Naive thymus-derived CD4-positive, alpha-beta T cell (primary cell): ENCODE results near the gene MCC. TPM values are rescaled to one million over a fixed set of nuclear protein-coding genes. Genes with fewer than 3 reads are reported as not detected.

Experiments used
- ATAC-seq: fragments of 150-1000 bp; cut with Tn5 transposase; 2 replicates; pipeline ENCODE4 v1.10.0; 2021; ENCODE audit warnings: mild to moderate bottlenecking, moderate library complexity
- CTCF ChIA-PET: fragments of 350-600 bp; sonication (Branson Sonifier 250); formaldehyde crosslinking; loops from one replicate; lab custom pipeline; 2021; ENCODE audit warnings: antibody characterized with exemption; lab: Charles Lee
- POLR2A ChIA-PET: fragments of 350-600 bp; sonication (Branson Sonifier 250); formaldehyde crosslinking; loops from one replicate; lab custom pipeline; 2021; ENCODE audit warnings: antibody characterized with exemption, inconsistent platforms; lab: Charles Lee
- DNase-seq, 9 donors: peaks; one replicate each; pipeline versions ENCODE4 v3.0.0 to v3.0.0-alpha.2; 2020 to 2022; ENCODE audit warnings: mixed read lengths in 1 of 9
- H3K27ac ChIP-seq: one replicate; pipeline ENCODE4 v1.7.0; 2013; ENCODE audit warnings: mild to moderate bottlenecking, low read depth, low read length, moderate library complexity
- H3K27me3 ChIP-seq, 2 donors: one replicate each; pipeline ENCODE4 v1.7.0; 2013; ENCODE audit warnings: low read length in 2 of 2, mild to moderate bottlenecking in 2 of 2, moderate library complexity in 2 of 2; ENCODE audit not compliant: control insufficient read depth in 2 of 2, insufficient read depth in 2 of 2
- H3K36me3 ChIP-seq, 3 experiments: 1 replicate in 2 of 3; 2 replicates in 1 of 3; pipeline ENCODE4 v1.7.0; 2013; ENCODE audit warnings: low read length in 3 of 3, mild to moderate bottlenecking in 3 of 3, moderate library complexity in 1 of 3; ENCODE audit not compliant: insufficient read depth in 3 of 3, control insufficient read depth in 2 of 3
- H3K4me1 ChIP-seq, 2 donors: one replicate each; pipeline ENCODE4 v1.7.0; 2013; ENCODE audit warnings: low read length in 2 of 2, mild to moderate bottlenecking in 2 of 2, moderate library complexity in 1 of 2; ENCODE audit not compliant: control insufficient read depth in 2 of 2, insufficient read depth in 2 of 2
- H3K4me3 ChIP-seq: 2 replicates; pipeline ENCODE4 v1.7.0; 2013; ENCODE audit warnings: mild to moderate bottlenecking, low read length
- H3K9me3 ChIP-seq, 3 experiments: 1 replicate in 2 of 3; 2 replicates in 1 of 3; pipeline ENCODE4 v1.7.0; 2013; ENCODE audit warnings: low read length in 3 of 3; ENCODE audit not compliant: control insufficient read depth in 2 of 3
- H3K27ac Mint-ChIP-seq, 9 donors: one replicate each; pipeline ENCODE4 v1.8.0; 2020 to 2022; ENCODE audit warnings: mixed read lengths in 9 of 9, mild to moderate bottlenecking in 8 of 9, moderate library complexity in 5 of 9, inconsistent platforms in 2 of 9
- H3K27me3 Mint-ChIP-seq, 5 donors: one replicate each; pipeline ENCODE4 v1.8.0; 2021 to 2022; ENCODE audit warnings: mixed read lengths in 5 of 5, mild to moderate bottlenecking in 1 of 5
- H3K36me3 Mint-ChIP-seq, 5 donors: one replicate each; pipeline ENCODE4 v1.8.0; 2020 to 2022; ENCODE audit warnings: mixed read lengths in 5 of 5, mild to moderate bottlenecking in 3 of 5, inconsistent platforms in 1 of 5
- H3K4me1 Mint-ChIP-seq, 7 donors: one replicate each; pipeline ENCODE4 v1.8.0; 2020 to 2022; ENCODE audit warnings: mixed read lengths in 7 of 7, mild to moderate bottlenecking in 3 of 7, inconsistent platforms in 1 of 7
- H3K4me3 Mint-ChIP-seq, 10 donors: one replicate each; pipeline ENCODE4 v1.8.0; 2020 to 2022; ENCODE audit warnings: mild to moderate bottlenecking in 10 of 10, mixed read lengths in 10 of 10, moderate library complexity in 6 of 10, inconsistent platforms in 2 of 10
- H3K9me3 Mint-ChIP-seq, 11 donors: one replicate each; pipeline ENCODE4 v1.8.0; 2020 to 2022; ENCODE audit warnings: mixed read lengths in 11 of 11, mild to moderate bottlenecking in 4 of 11, inconsistent platforms in 1 of 11, moderate library complexity in 1 of 11
- intact Hi-C, 2 donors: fragments of 100-400 bp; cut with micrococcal nuclease; formaldehyde crosslinking; loops; one replicate each; pipeline ENCODE4 v1.15.1; 2023
- polyA plus RNA-seq, 2 donors: library from polyadenylated mRNA; unstranded; fragments of 300-500 nt; fragmentation: Illumina TruSeq; gene quantifications; one replicate each; pipeline ENCODE4 v1.2.3, GENCODE V29; 2021
- total RNA-seq, 6 experiments: library from RNA in 5 of 6; stranded (reverse) in 5 of 6; gene quantifications; 1 replicate in 5 of 6; 2 replicates in 1 of 6; pipeline ENCODE4 v1.2.3 and lab custom pipeline; 2021 to 2026

MCC gene
- total and polyA plus RNA-seq, 7 experiments from 2014 or later, result 0.56 to 3.0 (median 0.89) TPM

DNA sequence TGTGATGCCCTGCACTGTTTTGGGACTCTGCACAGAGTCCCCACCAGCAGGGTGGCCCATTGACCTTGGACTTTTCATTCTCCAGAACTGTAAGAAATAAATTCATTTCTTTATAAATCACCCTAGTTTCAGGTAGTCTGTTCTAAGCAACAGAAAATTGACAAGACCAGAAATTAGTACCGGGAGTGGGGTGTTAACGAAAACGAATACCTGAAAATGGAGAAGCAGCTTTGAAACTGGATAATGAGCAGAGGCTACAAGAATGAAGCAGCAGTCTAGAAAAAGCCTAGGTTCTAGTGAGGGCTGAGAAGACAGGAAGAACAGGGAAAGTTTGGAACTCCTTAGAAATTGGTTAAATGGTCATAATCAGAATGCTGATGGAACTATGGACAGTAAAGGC, 2.1 kb upstream of the MCC start:
- H3K9me3 Mint-ChIP-seq, result peaks cover 10 to 31% (median 21%) of the 10 kb centered on the region in 11 donors
- peaks cover 4 to 26% of the 10 kb centered on the region in 2 donors for H3K27me3 ChIP-seq
- H3K27ac Mint-ChIP-seq, result no peak overlapping the region
- no peak for ATAC-seq
- intact Hi-C loops, result no loop called here
- H3K4me3 Mint-ChIP-seq, result no peak overlapping the region
- H3K4me1 Mint-ChIP-seq, result peaks cover 5 to 21% (median 14%) of the 10 kb centered on the region in 7 donors
- peaks cover 9 to 14% of the 10 kb centered on the region in 2 donors for H3K4me1 ChIP-seq
- no peaks in the 10 kb centered on the region for H3K36me3 ChIP-seq
- POLR2A ChIA-PET, result no interaction called here
- peaks cover 0 to 16% (median 7%) of the 10 kb centered on the region in 5 donors for H3K36me3 Mint-ChIP-seq
- H3K27me3 Mint-ChIP-seq, result peaks cover 58 to 75% (median 64%) of the 10 kb centered on the region in 5 donors
- no peak for DNase-seq
- H3K27ac ChIP-seq, result no peak overlapping the region
- no peak overlapping the region for H3K4me3 ChIP-seq
- CTCF ChIA-PET, result no interaction called here
- H3K9me3 ChIP-seq, result peaks cover 0 to 16% (median 0%) of the 10 kb centered on the region in 3 experiments

DNA sequence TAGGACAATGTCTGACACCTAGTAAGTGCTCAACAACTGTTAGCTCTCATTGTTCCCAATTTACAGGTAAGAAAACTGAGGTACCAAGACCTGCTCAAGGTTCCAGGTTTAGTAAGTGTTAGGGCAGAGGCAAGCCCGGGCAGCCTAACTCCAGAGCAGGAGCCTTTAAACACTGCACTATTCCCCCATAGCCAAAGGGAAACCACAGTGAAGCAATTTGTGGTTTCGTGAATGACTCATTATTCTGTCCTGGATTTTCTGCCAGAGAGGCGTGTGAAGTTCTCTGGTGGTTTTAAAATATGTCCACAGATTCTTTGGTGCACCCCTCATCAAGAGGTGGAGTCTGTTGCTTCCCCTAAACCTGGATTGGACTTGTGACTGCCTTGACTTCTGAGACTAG, 1.0 kb upstream of the MCC start:
- no peak overlapping the region for H3K27ac ChIP-seq
- Mint-ChIP-seq H3K9me3 (peaks cover 10 to 31% (median 21%) of the 10 kb centered on the region in 11 donors), H3K27me3 (peaks cover 63 to 74% (median 67%) of the 10 kb centered on the region in 5 donors), H3K36me3 (peaks cover 0 to 16% (median 7%) of the 10 kb centered on the region in 5 donors), H3K4me1 (peaks cover 5 to 21% (median 14%) of the 10 kb centered on the region in 7 donors), H3K27ac (no peak overlapping the region), H3K4me3 (peak overlapping the region in 8 of 10 donors; percentile 15 to 84 (median 78))
- H3K4me3 ChIP-seq, result no peak overlapping the region
- ATAC-seq (peak; percentile 77), DNase-seq (peak in 1 of 9 donors; percentile 27)
- H3K9me3 ChIP-seq, result peaks cover 0 to 16% (median 0%) of the 10 kb centered on the region in 3 experiments
- CTCF ChIA-PET, result interaction anchor here (0.6 kb wide), 1 partner anchor 23 kb away, joined by 3 read pairs; no protein-coding TSS in a partner anchor
- intact Hi-C loops, result no loop called here
- POLR2A ChIA-PET, result no interaction called here
- H3K4me1 ChIP-seq, result peaks cover 9 to 14% of the 10 kb centered on the region in 2 donors
- peaks cover 4 to 28% of the 10 kb centered on the region in 2 donors for H3K27me3 ChIP-seq
- H3K36me3 ChIP-seq, result no peaks in the 10 kb centered on the region

DNA sequence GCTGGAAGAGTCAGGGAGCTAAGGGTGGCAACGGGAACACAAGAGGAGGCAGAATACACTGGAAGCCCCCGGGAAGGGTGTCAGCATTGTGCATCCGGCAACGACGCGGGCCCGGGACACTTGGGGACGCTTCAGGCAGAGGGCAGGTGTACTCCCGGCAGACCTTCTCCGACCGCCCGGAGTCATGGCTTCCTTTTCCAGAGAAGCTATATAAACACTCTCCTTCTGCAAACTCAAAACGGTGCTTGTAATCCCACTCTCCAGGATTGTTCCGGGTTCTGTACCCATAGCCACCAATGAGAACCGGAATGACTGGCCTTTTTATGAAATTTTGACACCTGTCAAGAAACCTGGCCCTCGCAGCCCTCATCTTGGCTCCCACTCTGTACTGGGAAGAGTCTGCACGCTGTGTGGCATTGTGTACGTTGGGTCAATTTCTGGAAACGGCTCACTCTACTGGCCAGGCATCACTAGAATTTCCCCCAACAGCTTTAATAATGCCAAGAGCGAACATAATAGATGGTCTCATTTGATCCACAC, 462 bp upstream of the MCC start:
- H3K27me3 ChIP-seq, result peaks cover 4 to 29% of the 10 kb centered on the region in 2 donors
- H3K36me3 Mint-ChIP-seq, result peaks cover 0 to 16% (median 7%) of the 10 kb centered on the region in 5 donors
- peaks cover 9 to 14% of the 10 kb centered on the region in 2 donors for H3K4me1 ChIP-seq
- H3K27ac Mint-ChIP-seq, result no peak overlapping the region
- peak overlapping the region; percentile 63 for H3K4me3 ChIP-seq
- H3K36me3 ChIP-seq, result no peaks in the 10 kb centered on the region
- intact Hi-C loops, result no loop called here
- no peak overlapping the region for H3K27ac ChIP-seq
- H3K4me1 Mint-ChIP-seq, result peaks cover 5 to 21% (median 14%) of the 10 kb centered on the region in 7 donors
- ChIA-PET CTCF (interaction anchor here (0.7 kb wide), 1 partner anchor 493 kb away, joined by 3 read pairs; no protein-coding TSS in a partner anchor), POLR2A (no interaction called here)
- H3K27me3 Mint-ChIP-seq, result peaks cover 69 to 78% (median 70%) of the 10 kb centered on the region in 5 donors
- H3K9me3 Mint-ChIP-seq, result peaks cover 10 to 31% (median 21%) of the 10 kb centered on the region in 11 donors
- peak overlapping the region; percentile 55 to 84 (median 78) for H3K4me3 Mint-ChIP-seq
- ATAC-seq (no peak), DNase-seq (no peak)
- H3K9me3 ChIP-seq, result peaks cover 0 to 16% (median 0%) of the 10 kb centered on the region in 3 experiments

DNA sequence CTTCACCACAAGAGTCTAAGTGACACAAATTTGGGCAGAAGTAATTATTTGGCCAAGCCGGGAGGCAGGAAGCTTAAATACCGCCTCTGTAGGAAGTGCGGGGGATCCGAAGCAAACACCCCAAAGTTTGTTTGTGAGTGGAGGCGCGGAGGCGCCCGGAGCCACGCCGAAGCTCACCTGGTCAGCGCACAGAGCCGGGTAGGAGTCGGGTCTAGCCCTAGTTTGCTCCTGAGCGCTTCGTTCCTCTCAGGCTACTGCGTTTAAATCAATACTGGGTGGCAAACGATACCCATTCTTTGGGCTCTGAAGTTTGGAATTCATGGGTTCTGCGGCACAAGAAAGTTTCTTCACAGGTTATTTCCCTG, 855 bp downstream of the MCC start:
- no peak overlapping the region for H3K27ac Mint-ChIP-seq
- peaks cover 5 to 21% (median 14%) of the 10 kb centered on the region in 7 donors for H3K4me1 Mint-ChIP-seq
- H3K9me3 Mint-ChIP-seq, result peaks cover 10 to 30% (median 21%) of the 10 kb centered on the region in 11 donors
- H3K4me1 ChIP-seq, result peaks cover 9 to 14% of the 10 kb centered on the region in 2 donors
- DNase-seq (peak in 4 of 9 donors; percentile 3 to 10 (median 4)), ATAC-seq (peak; percentile 7)
- H3K27ac ChIP-seq, result no peak overlapping the region
- peaks cover 4 to 29% of the 10 kb centered on the region in 2 donors for H3K27me3 ChIP-seq
- H3K36me3 ChIP-seq, result no peaks in the 10 kb centered on the region
- peaks cover 0 to 16% (median 7%) of the 10 kb centered on the region in 5 donors for H3K36me3 Mint-ChIP-seq
- POLR2A ChIA-PET, result no interaction called here
- peaks cover 68 to 85% (median 79%) of the 10 kb centered on the region in 5 donors for H3K27me3 Mint-ChIP-seq
- CTCF ChIA-PET, result no interaction called here
- peak overlapping the region; percentile 63 for H3K4me3 ChIP-seq
- H3K4me3 Mint-ChIP-seq, result peak overlapping the region; percentile 72 to 84 (median 80)
- H3K9me3 ChIP-seq, result peaks cover 0 to 16% (median 0%) of the 10 kb centered on the region in 3 experiments
- intact Hi-C loops, result no loop called here

DNA sequence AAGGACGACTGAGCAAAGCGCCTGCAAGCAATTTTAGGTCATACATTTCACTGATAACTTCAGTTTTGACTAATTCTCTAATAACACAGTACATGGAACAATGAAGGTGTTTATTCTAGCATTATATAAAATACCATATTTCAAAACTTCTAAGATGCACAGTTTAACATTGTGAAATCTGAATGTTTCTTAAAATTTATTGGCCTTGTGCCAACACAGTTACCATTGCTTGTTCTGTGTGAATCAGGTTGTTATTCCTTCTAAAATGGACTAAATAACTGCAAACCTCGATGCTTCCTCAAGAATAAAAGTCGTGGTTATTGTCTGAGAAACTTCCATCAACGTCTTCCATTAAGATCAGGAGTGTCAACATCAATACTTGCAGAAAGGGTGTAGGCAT, 8.0 kb downstream of the MCC start:
- ChIA-PET POLR2A (no interaction called here), CTCF (no interaction called here)
- DNase-seq (no peak), ATAC-seq (no peak)
- no peak overlapping the region for H3K27ac Mint-ChIP-seq
- peaks cover 0 to 3% of the 10 kb centered on the region in 2 donors for H3K27me3 ChIP-seq
- peaks cover 0 to 2% (median 0%) of the 10 kb centered on the region in 11 donors for H3K9me3 Mint-ChIP-seq
- no peaks in the 10 kb centered on the region for H3K4me1 Mint-ChIP-seq
- H3K4me3 ChIP-seq, result no peak overlapping the region
- H3K4me1 ChIP-seq, result no peaks in the 10 kb centered on the region
- no peak overlapping the region for H3K4me3 Mint-ChIP-seq
- H3K36me3 ChIP-seq, result no peaks in the 10 kb centered on the region
- peaks cover 16 to 63% (median 53%) of the 10 kb centered on the region in 5 donors for H3K27me3 Mint-ChIP-seq
- intact Hi-C loops, result no loop called here
- no peak overlapping the region for H3K27ac ChIP-seq
- no peaks in the 10 kb centered on the region for H3K9me3 ChIP-seq
- no peaks in the 10 kb centered on the region for H3K36me3 Mint-ChIP-seq

DNA sequence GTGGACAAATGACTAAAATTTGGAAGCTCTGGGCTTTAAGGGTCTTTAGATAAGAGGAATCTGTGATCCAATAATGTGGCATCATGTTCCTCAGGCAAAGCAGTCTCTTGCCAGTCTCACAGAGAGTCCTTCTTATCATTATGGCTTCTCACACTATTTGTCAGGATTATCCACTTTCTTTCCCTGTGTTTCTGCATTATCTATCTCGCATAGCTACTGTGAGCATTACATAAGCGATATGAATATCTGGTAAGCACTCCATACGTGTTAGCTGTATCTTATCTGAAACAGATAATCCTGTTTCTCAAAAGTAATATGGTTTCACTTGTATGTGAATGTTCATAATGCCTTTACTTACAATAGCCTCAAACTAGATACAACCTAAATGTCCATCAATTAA, 9.6 kb downstream of the MCC start:
- ATAC-seq (no peak), DNase-seq (no peak)
- no peaks in the 10 kb centered on the region for H3K4me1 Mint-ChIP-seq
- peaks cover 0 to 3% (median 0%) of the 10 kb centered on the region in 11 donors for H3K9me3 Mint-ChIP-seq
- POLR2A ChIA-PET, result no interaction called here
- Histone ChIP-seq H3K36me3 (no peaks in the 10 kb centered on the region), H3K4me1 (no peaks in the 10 kb centered on the region), H3K27ac (no peak overlapping the region), H3K27me3 (no peaks in the 10 kb centered on the region), H3K4me3 (no peak overlapping the region), H3K9me3 (no peaks in the 10 kb centered on the region)
- H3K27ac Mint-ChIP-seq, result no peak overlapping the region
- intact Hi-C loops, result no loop called here
- peaks cover 14 to 63% (median 49%) of the 10 kb centered on the region in 5 donors for H3K27me3 Mint-ChIP-seq
- peaks cover 0 to 2% (median 0%) of the 10 kb centered on the region in 5 donors for H3K36me3 Mint-ChIP-seq
- H3K4me3 Mint-ChIP-seq, result no peak overlapping the region
- CTCF ChIA-PET, result no interaction called here
